Neural progenitor cell (in vitro differentiated cells): ENCODE measurements around the gene NT5C3A. TPM values are rescaled to one million over a fixed set of nuclear protein-coding genes. Genes with fewer than 3 reads are reported as not detected.

Experiments
- DNase-seq: peaks from one replicate; pipeline ENCODE4 v3.0.0-alpha.2; 2016; ENCODE audit warnings: low spot score
- H2AFZ ChIP-seq: fragments of 200-600 bp; sonication (generic); replicated peaks from 2 replicates; pipeline ENCODE4 v1.6.1; 2016; ENCODE audit warnings: antibody characterized with exemption
- H3F3A ChIP-seq: fragments of 200-600 bp; sonication (generic); 2 replicates; pipeline ENCODE4 v1.6.1; 2016; ENCODE audit warnings: antibody characterized with exemption, low read depth
- H3K27ac ChIP-seq: fragments of 200-600 bp; sonication (generic); 2 replicates; pipeline ENCODE4 v1.5.1; 2016; ENCODE audit warnings: mild to moderate bottlenecking
- H3K27me3 ChIP-seq: fragments of 200-600 bp; sonication (generic); 2 replicates; pipeline ENCODE4 v1.6.1; 2016; ENCODE audit warnings: mild to moderate bottlenecking, moderate library complexity
- H3K36me3 ChIP-seq: fragments of 200-600 bp; sonication (generic); 2 replicates; pipeline ENCODE4 v1.5.1; 2016
- H3K4me1 ChIP-seq: fragments of 200-600 bp; sonication (generic); 2 replicates; pipeline ENCODE4 v1.6.1; 2016; ENCODE audit warnings: mixed run types
- H3K4me2 ChIP-seq: fragments of 200-600 bp; sonication (generic); 2 replicates; pipeline ENCODE4 v1.6.1; 2016
- H3K4me3 ChIP-seq: fragments of 200-600 bp; sonication (generic); 2 replicates; pipeline ENCODE4 v1.5.1; 2016
- H3K79me2 ChIP-seq: fragments of 200-600 bp; sonication (generic); 2 replicates; pipeline ENCODE4 v1.6.1; 2016; ENCODE audit warnings: low read depth
- H3K9ac ChIP-seq: fragments of 200-600 bp; sonication (generic); 2 replicates; pipeline ENCODE4 v1.6.1; 2016
- H3K9me3 ChIP-seq: fragments of 200-600 bp; sonication (generic); 2 replicates; pipeline ENCODE4 v1.5.1; 2016; ENCODE audit warnings: low read depth
- H4K20me1 ChIP-seq: fragments of 200-600 bp; sonication (generic); 2 replicates; pipeline ENCODE4 v1.6.1; 2016; ENCODE audit warnings: low read depth
- H3K27ac Mint-ChIP-seq: 3 replicates; pipeline ENCODE4 v1.8.0; 2021; ENCODE audit warnings: mixed read lengths
- H3K27me3 Mint-ChIP-seq: 2 replicates; pipeline ENCODE4 v1.8.0; 2022; ENCODE audit warnings: low read depth, mild to moderate bottlenecking, inconsistent platforms, moderate library complexity, mixed read lengths; ENCODE audit not compliant: insufficient read depth
- H3K36me3 Mint-ChIP-seq: 3 replicates; pipeline ENCODE4 v1.8.0; 2021; ENCODE audit warnings: mixed read lengths
- H3K4me1 Mint-ChIP-seq: 3 replicates; pipeline ENCODE4 v1.8.0; 2021; ENCODE audit warnings: mixed read lengths
- H3K4me3 Mint-ChIP-seq: 3 replicates; pipeline ENCODE4 v1.8.0; 2021; ENCODE audit warnings: mild to moderate bottlenecking, moderate library complexity, mixed read lengths
- H3K9me3 Mint-ChIP-seq: 3 replicates; pipeline ENCODE4 v1.8.0; 2020; ENCODE audit warnings: mixed read lengths
- CTCF ChIP-seq: fragments of 200-600 bp; sonication (generic); IDR thresholded peaks from 2 replicates; pipeline ENCODE4 v1.5.1; 2017; ENCODE audit warnings: antibody characterized with exemption, mild to moderate bottlenecking
- EZH2 ChIP-seq: fragments of 200-600 bp; sonication (generic); IDR thresholded peaks from 2 replicates; pipeline ENCODE4 v1.6.1; 2017; ENCODE audit warnings: antibody characterized with exemption, mild to moderate bottlenecking, moderate library complexity
- EZH2phosphoT487 ChIP-seq: fragments of 200-600 bp; sonication (generic); IDR thresholded peaks from 2 replicates; pipeline ENCODE4 v1.6.1; 2017; ENCODE audit warnings: antibody characterized with exemption
- total RNA-seq: library from RNA; depleted of rRNA; stranded (reverse); fragments of >200 nt; gene quantifications from 2 replicates; pipeline ENCODE4 v1.2.3, GENCODE V29; 2015; ENCODE audit warnings: low replicate concordance

Gene NT5C3A
- total RNA-seq, 1 donor from 2014 or later, result 72.1 TPM

- no peak overlapping the region for H3K9ac ChIP-seq
- no peak overlapping the region for H3K27ac ChIP-seq
- H3K4me1 ChIP-seq, result no peaks in the 10 kb centered on the region
- TF ChIP-seq EZH2phosphoT487 (no peak), CTCF (no peak), EZH2 (no peak)
- Mint-ChIP-seq H3K27me3 (peaks cover 3% of the 10 kb centered on the region), H3K36me3 (peaks cover 4% of the 10 kb centered on the region), H3K9me3 (peaks cover 36% of the 10 kb centered on the region), H3K27ac (no peak overlapping the region), H3K4me1 (no peaks in the 10 kb centered on the region), H3K4me3 (no peak overlapping the region)
- H2AFZ ChIP-seq, result no peak overlapping the region
- DNase-seq, result no peak
- no peaks in the 10 kb centered on the region for H4K20me1 ChIP-seq
- no peaks in the 10 kb centered on the region for H3F3A ChIP-seq
- no peaks in the 10 kb centered on the region for H3K79me2 ChIP-seq
- no peaks in the 10 kb centered on the region for H3K27me3 ChIP-seq
- H3K4me2 ChIP-seq, result no peak overlapping the region
- H3K36me3 ChIP-seq, result no peaks in the 10 kb centered on the region
- H3K4me3 ChIP-seq, result no peak overlapping the region
- H3K9me3 ChIP-seq, result peaks cover 7% of the 10 kb centered on the region
Measured at GRCh38 chr7:33070831-33071230, 8.3 kb upstream of the NT5C3A start.

- TF ChIP-seq EZH2phosphoT487 (no peak), EZH2 (no peak), CTCF (no peak)
- no peaks in the 10 kb centered on the region for H4K20me1 ChIP-seq
- Mint-ChIP-seq H3K36me3 (peaks cover 6% of the 10 kb centered on the region), H3K27ac (no peak overlapping the region), H3K9me3 (peaks cover 42% of the 10 kb centered on the region), H3K4me3 (no peak overlapping the region), H3K27me3 (peaks cover 5% of the 10 kb centered on the region), H3K4me1 (no peaks in the 10 kb centered on the region)
- no peak overlapping the region for H3K9ac ChIP-seq
- DNase-seq, result no peak
- H3K27me3 ChIP-seq, result no peaks in the 10 kb centered on the region
- no peak overlapping the region for H2AFZ ChIP-seq
- H3K79me2 ChIP-seq, result no peaks in the 10 kb centered on the region
- no peaks in the 10 kb centered on the region for H3F3A ChIP-seq
- no peak overlapping the region for H3K27ac ChIP-seq
- H3K36me3 ChIP-seq, result no peaks in the 10 kb centered on the region
- no peak overlapping the region for H3K4me2 ChIP-seq
- no peak overlapping the region for H3K4me3 ChIP-seq
- peaks cover 8% of the 10 kb centered on the region for H3K9me3 ChIP-seq
- H3K4me1 ChIP-seq, result no peaks in the 10 kb centered on the region
Measured at GRCh38 chr7:33070277-33070676, 7.7 kb upstream of the NT5C3A start.

GRCh38 chr7:33067921-33068320 is 5.3 kb upstream of the NT5C3A start:
- Mint-ChIP-seq H3K4me3 (no peak overlapping the region), H3K27me3 (peaks cover 3% of the 10 kb centered on the region), H3K36me3 (peaks cover 9% of the 10 kb centered on the region), H3K9me3 (peaks cover 52% of the 10 kb centered on the region), H3K27ac (no peak overlapping the region), H3K4me1 (peaks cover 6% of the 10 kb centered on the region)
- Histone ChIP-seq H2AFZ (no peak overlapping the region), H3F3A (peaks cover 7% of the 10 kb centered on the region), H3K27ac (no peak overlapping the region), H3K4me1 (peaks cover 6% of the 10 kb centered on the region), H3K4me3 (no peak overlapping the region), H4K20me1 (no peaks in the 10 kb centered on the region), H3K27me3 (no peaks in the 10 kb centered on the region), H3K9ac (no peak overlapping the region), H3K36me3 (no peaks in the 10 kb centered on the region), H3K79me2 (no peaks in the 10 kb centered on the region), H3K4me2 (no peak overlapping the region), H3K9me3 (peaks cover 8% of the 10 kb centered on the region)
- TF ChIP-seq EZH2phosphoT487 (no peak), EZH2 (no peak), CTCF (no peak)
- DNase-seq, result no peak
